H1 (cell line): ENCODE results near the gene TEX101. TPM values are rescaled to one million over a fixed set of nuclear protein-coding genes. Genes with fewer than 3 reads are reported as not detected.

Experiments used
- CTCF ChIA-PET: fragments of 300-600 bp; sonication (Branson Sonifier 250); formaldehyde crosslinking; loops from one replicate; lab custom pipeline; 2021; ENCODE audit not compliant: partially characterized antibody; lab: Charles Lee
- POLR2A ChIA-PET: fragments of 300-600 bp; sonication (Branson Sonifier 250); formaldehyde crosslinking; loops from one replicate; lab custom pipeline; 2021; ENCODE audit warnings: inconsistent platforms; ENCODE audit not compliant: partially characterized antibody; lab: Charles Lee
- DNase-seq, 2 experiments: peaks; one replicate each; pipeline versions ENCODE4 v3.0.0 to v3.0.0-alpha.2; 2010 to 2022; ENCODE audit warnings: low spot score in 2 of 2, low read depth in 1 of 2, mixed read lengths in 1 of 2
- FAIRE-seq: peaks from 2 replicates; lab custom pipeline; 2011; peaks lifted over from hg19 to GRCh38; lab: Jason Lieb, UNC
- H2AFZ ChIP-seq: 2 replicates; pipeline ENCODE4 v1.8.1; 2012; ENCODE audit warnings: low read length, inconsistent platforms
- H2AK5ac ChIP-seq: 2 replicates; pipeline ENCODE4 v1.6.1; 2013; ENCODE audit warnings: low read depth, low read length
- H2BK120ac ChIP-seq: replicated peaks from 2 replicates; pipeline ENCODE3; 2013; ENCODE audit warnings: low read depth, low read length, inconsistent platforms
- H2BK12ac ChIP-seq: 2 replicates; pipeline ENCODE4 v1.6.1; 2013; ENCODE audit warnings: low read depth, low read length
- H2BK15ac ChIP-seq: 2 replicates; pipeline ENCODE4 v1.6.1; 2013; ENCODE audit warnings: low read length
- H2BK20ac ChIP-seq: 2 replicates; pipeline ENCODE4 v1.6.1; 2013; ENCODE audit warnings: low read length
- H2BK5ac ChIP-seq: 2 replicates; pipeline ENCODE4 v1.6.1; 2013; ENCODE audit warnings: low read depth, low read length
- H3K14ac ChIP-seq: 2 replicates; pipeline ENCODE4 v1.6.1; 2013; ENCODE audit warnings: inconsistent platforms; ENCODE audit not compliant: insufficient read length
- H3K18ac ChIP-seq: 2 replicates; pipeline ENCODE4 v1.6.1; 2013; ENCODE audit warnings: low read length; ENCODE audit errors: extremely low read depth
- H3K23ac ChIP-seq: 2 replicates; pipeline ENCODE4 v1.6.1; 2013; ENCODE audit warnings: inconsistent platforms; ENCODE audit not compliant: insufficient read length
- H3K23me2 ChIP-seq: 2 replicates; pipeline ENCODE4 v1.6.1; 2013; ENCODE audit warnings: low read depth, low read length
- H3K27ac ChIP-seq: 2 replicates; pipeline ENCODE4 v1.6.1; 2011; ENCODE audit warnings: low read depth, low read length, inconsistent platforms
- H3K27me3 ChIP-seq, 4 experiments: replicated peaks in 1 of 4; 1 replicate in 1 of 4; 2 replicates in 3 of 4; pipeline versions ENCODE4 v1.6.1 to v1.8.1; 2011 to 2013; ENCODE audit warnings: low read length in 3 of 4, mild to moderate bottlenecking in 3 of 4, inconsistent platforms in 2 of 4, mixed read lengths in 2 of 4, moderate library complexity in 1 of 4; ENCODE audit not compliant: control insufficient read depth in 3 of 4, insufficient read depth in 3 of 4; ENCODE audit errors: extremely low read depth in 1 of 4
- H3K36me3 ChIP-seq, 4 experiments: 2 replicates each; pipeline versions ENCODE4 v1.6.1 to v1.8.1; 2011 to 2013; ENCODE audit warnings: mild to moderate bottlenecking in 4 of 4, low read length in 3 of 4, moderate library complexity in 2 of 4, control low read depth in 1 of 4, inconsistent platforms in 1 of 4; ENCODE audit not compliant: insufficient read depth in 4 of 4, control insufficient read depth in 2 of 4
- H3K4ac ChIP-seq: replicated peaks from 2 replicates; pipeline ENCODE3; 2013; ENCODE audit warnings: low read length, low read depth, mixed read lengths, inconsistent platforms; ENCODE audit not compliant: insufficient read length
- H3K4me1 ChIP-seq, 4 experiments: replicated peaks in 1 of 4; 1 replicate in 1 of 4; 2 replicates in 3 of 4; pipeline versions ENCODE4 v1.6.1 to v1.8.1; 2011 to 2013; ENCODE audit warnings: low read length in 3 of 4, inconsistent platforms in 2 of 4, mixed read lengths in 1 of 4; ENCODE audit not compliant: insufficient read depth in 4 of 4, control insufficient read depth in 3 of 4
- H3K4me2 ChIP-seq, 2 experiments: 2 replicates each; pipeline versions ENCODE4 v1.6.1 to v1.8.1; 2011 to 2013; ENCODE audit warnings: low read depth in 2 of 2, low read length in 2 of 2, control low read depth in 1 of 2, inconsistent platforms in 1 of 2, mild to moderate bottlenecking in 1 of 2; ENCODE audit not compliant: insufficient read depth in 1 of 2
- H3K4me3 ChIP-seq, 4 experiments: fragments of 200-600, 300-600 bp in 1 of 4; sonication (generic), shearing (Covaris generic), sonication (Bioruptor Twin) in 1 of 4; 2 replicates each; pipeline versions ENCODE4 v1.5.1 to v1.8.1; 2011 to 2016; ENCODE audit warnings: low read length in 4 of 4, low read depth in 3 of 4, control low read depth in 2 of 4, inconsistent platforms in 2 of 4, mild to moderate bottlenecking in 2 of 4, mixed read lengths in 1 of 4, moderate library complexity in 1 of 4; ENCODE audit not compliant: insufficient read depth in 2 of 4; ENCODE audit errors: extremely low read depth in 1 of 4
- H3K56ac ChIP-seq: replicated peaks from 2 replicates; pipeline ENCODE3; 2013; ENCODE audit warnings: low read depth, mild to moderate bottlenecking, mixed read lengths, low read length, inconsistent platforms; ENCODE audit not compliant: insufficient read length
- H3K79me1 ChIP-seq: 2 replicates; pipeline ENCODE4 v1.6.1; 2013; ENCODE audit warnings: low read depth, low read length, control low read depth
- H3K79me2 ChIP-seq, 2 experiments: 2 replicates each; pipeline versions ENCODE4 v1.6.1 to v1.8.1; 2012 to 2013; ENCODE audit warnings: low read length in 2 of 2, mild to moderate bottlenecking in 2 of 2, inconsistent platforms in 1 of 2; ENCODE audit not compliant: insufficient read depth in 2 of 2, control insufficient read depth in 1 of 2
- H3K9ac ChIP-seq, 4 experiments: replicated peaks in 1 of 4; 1 replicate in 1 of 4; 2 replicates in 3 of 4; pipeline versions ENCODE4 v1.6.1 to v1.8.1; 2011 to 2013; ENCODE audit warnings: low read depth in 3 of 4, low read length in 3 of 4, control low read depth in 2 of 4, mild to moderate bottlenecking in 2 of 4, moderate library complexity in 2 of 4, inconsistent platforms in 1 of 4; ENCODE audit errors: extremely low read depth in 1 of 4
- H3K9me3 ChIP-seq, 2 experiments: 2 replicates each; pipeline versions ENCODE4 v1.6.1 to v1.8.1; 2012 to 2013; ENCODE audit warnings: mild to moderate bottlenecking in 2 of 2, moderate library complexity in 2 of 2, control low read depth in 1 of 2, inconsistent platforms in 1 of 2, low read depth in 1 of 2, low read length in 1 of 2, mixed read lengths in 1 of 2; ENCODE audit not compliant: insufficient read depth in 2 of 2
- H4K20me1 ChIP-seq, 2 experiments: replicated peaks in 1 of 2; 2 replicates each; pipeline versions ENCODE3 to v1.8.1; 2011 to 2013; ENCODE audit warnings: inconsistent platforms in 2 of 2, low read length in 2 of 2, mild to moderate bottlenecking in 1 of 2; ENCODE audit not compliant: insufficient read depth in 2 of 2, control insufficient read depth in 1 of 2
- H4K5ac ChIP-seq: 2 replicates; pipeline ENCODE4 v1.6.1; 2013; ENCODE audit warnings: low read length, low read depth, mixed read lengths, inconsistent platforms; ENCODE audit not compliant: insufficient read length
- H4K8ac ChIP-seq: 2 replicates; pipeline ENCODE4 v1.8.0; 2013; ENCODE audit warnings: mild to moderate bottlenecking, moderate library complexity, low read length, inconsistent platforms; ENCODE audit not compliant: insufficient read depth; ENCODE audit errors: extremely low read depth
- H4K91ac ChIP-seq: replicated peaks from 2 replicates; pipeline ENCODE3; 2013; ENCODE audit warnings: low read length, mixed read lengths, inconsistent platforms; ENCODE audit not compliant: insufficient read length
- POLR2A ChIP-seq, 2 experiments: IDR thresholded peaks; 1 replicate in 1 of 2; 2 replicates in 1 of 2; pipeline ENCODE4 v1.6.1; 2011; ENCODE audit warnings: low read depth in 2 of 2, low read length in 2 of 2, mild to moderate bottlenecking in 2 of 2; ENCODE audit errors: control extremely low read depth in 1 of 2
- RAD21 ChIP-seq, 2 experiments: IDR thresholded peaks in 1 of 2; conservative IDR thresholded peaks in 1 of 2; 2 replicates each; pipeline ENCODE4 v1.6.1; 2011; ENCODE audit warnings: low read depth in 2 of 2, low read length in 2 of 2, improper control_type of control experiment in 1 of 2, inconsistent platforms in 1 of 2, mild to moderate bottlenecking in 1 of 2, moderate library complexity in 1 of 2
- RNF2 ChIP-seq: fragments of 200-900, 300-1000 bp; sonication (generic); IDR thresholded peaks from 2 replicates; pipeline ENCODE4 v1.7.1; 2016; ENCODE audit warnings: borderline replicate concordance, low read depth, mild to moderate bottlenecking, antibody characterized with exemption, low read length; ENCODE audit not compliant: poor library complexity, severe bottlenecking; ENCODE audit errors: missing control alignments
- SP4 ChIP-seq: IDR thresholded peaks from 2 replicates; pipeline ENCODE4 v1.6.1; 2012; ENCODE audit warnings: low read length, inconsistent platforms
- WGBS, 2 experiments: shearing (Covaris generic) in 1 of 2; methylation state at CpG; one replicate each; pipeline versions ENCODE4 v1.1.6 to v1.1.7; 2013 to 2015; ENCODE audit warnings: low lambda C conversion rate in 2 of 2, mixed read lengths in 2 of 2, inconsistent platforms in 1 of 2, low coverage in 1 of 2, missing lambda C conversion rate in 1 of 2; ENCODE audit not compliant: insufficient replicate concordance in 2 of 2, insufficient coverage in 1 of 2, insufficient read length in 1 of 2; ENCODE audit errors: extremely low coverage in 1 of 2, missing lambda C conversion rate in 1 of 2; 5-methylcytosine and 5-hydroxymethylcytosine counted together
- polyA plus RNA-seq, 7 experiments: library from polyadenylated mRNA; depleted of rRNA in 3 of 7; stranded (reverse) in 5 of 7; unstranded in 2 of 7; fragments of >200 nt in 5 of 7; fragments of 200-250 nt in 2 of 7; gene quantifications; 1 replicate in 5 of 7; 2 replicates in 1 of 7; 4 replicates in 1 of 7; pipeline versions ENCODE4 v1.2.1 to v1.2.3, GENCODE V29; 2011 to 2013; ENCODE audit warnings: missing spikeins in 2 of 7, mixed read lengths in 2 of 7
- total RNA-seq: library from RNA; stranded (reverse); fragmentation: NEBNext Ultra II Directional; extraction: Animal tissue kit (Norgen Biotek cat#: 25700); gene quantifications from 2 replicates; pipeline ENCODE4 v1.2.1, GENCODE V29; 2021

Gene TEX101
- total and polyA plus RNA-seq, 2 of the 8 experiments (the other 6 are each of a cell fraction or from before 2014, with no cell fraction given), result 0.12 TPM; not detected in 1

GRCh38 chr19:43423779-43424178, 9.1 kb downstream of the TEX101 start:
- no peaks in the 10 kb centered on the region for H3K79me1 ChIP-seq
- H2BK5ac ChIP-seq, result no peak overlapping the region
- ChIA-PET CTCF (interaction anchor here (0.6 to 7.0 kb wide), 6 partner anchors 9 to 583 kb away, joined by 3 to 35 read pairs (median 8); no protein-coding TSS in a partner anchor), POLR2A (no interaction called here)
- no peak overlapping the region for H3K23ac ChIP-seq
- no peaks in the 10 kb centered on the region for H3K79me2 ChIP-seq
- no peak overlapping the region for H3K4ac ChIP-seq
- DNase-seq (no peak), FAIRE-seq (no peak)
- WGBS, 2 experiments, result 98% methylated on average over 4 of the region's 5 CpGs; no CpG with 5 or more reads in 1 of the 2 experiments
- H2BK15ac ChIP-seq, result no peak overlapping the region
- no peak overlapping the region for H4K91ac ChIP-seq
- no peaks in the 10 kb centered on the region for H3K9me3 ChIP-seq
- H2AFZ ChIP-seq, result no peak overlapping the region
- H3K36me3 ChIP-seq, result no peaks in the 10 kb centered on the region
- TF ChIP-seq POLR2A (IDR thresholded peaks at IDR 0.05; ENCODE audit: control extremely low read depth in 1 of 2, low read depth in 2 of 2, low read length in 2 of 2) (no peak), SP4 (no peak), RAD21 (IDR thresholded peaks at IDR 0.05 in 1 of 2, conservative IDR thresholded peaks at IDR 0.05 in 1 of 2; ENCODE audit: low read depth in 2 of 2, low read length in 2 of 2) (no peak), RNF2 (no peak)
- no peak overlapping the region for H4K8ac ChIP-seq
- no peak overlapping the region for H2BK12ac ChIP-seq
- no peaks in the 10 kb centered on the region for H4K20me1 ChIP-seq
- H4K5ac ChIP-seq, result no peak overlapping the region
- H3K4me3 ChIP-seq, result no peak overlapping the region
- H2BK20ac ChIP-seq, result no peak overlapping the region
- H3K4me2 ChIP-seq, result no peak overlapping the region
- no peak overlapping the region for H3K56ac ChIP-seq
- H3K23me2 ChIP-seq, result no peaks in the 10 kb centered on the region
- H3K18ac ChIP-seq, result no peak overlapping the region
- H3K4me1 ChIP-seq, result peaks cover 0 to 3% (median under 1%) of the 10 kb centered on the region in 4 experiments; a peak in 2 of 7 replicates
- no peak overlapping the region for H2BK120ac ChIP-seq
- H3K27ac ChIP-seq, result no peak overlapping the region
- no peaks in the 10 kb centered on the region for H3K27me3 ChIP-seq
- no peak overlapping the region for H3K9ac ChIP-seq
- H3K14ac ChIP-seq, result no peak overlapping the region
- no peak overlapping the region for H2AK5ac ChIP-seq
